SK-N-MC (cell line): Measurements from ENCODE around the gene HSD17B3.
"Not testable (repeated sequence)": the region's sequence is repeated elsewhere in the genome, so short reads cannot be mapped to it uniquely, and the experiment has no call there.

Experiments used
- DNase-seq: peaks from one replicate; pipeline ENCODE4 v3.0.0-alpha.2; 2011; ENCODE audit warnings: low read depth, low spot score
- H3K27ac ChIP-seq: fragments of 200-600 bp; sonication (generic); 2 replicates; pipeline ENCODE4 v1.5.1; 2016; ENCODE audit warnings: mixed run types
- H3K36me3 ChIP-seq: fragments of 200-600 bp; sonication (generic); 2 replicates; pipeline ENCODE4 v1.6.1; 2017; ENCODE audit warnings: antibody characterized with exemption, low read length, mixed read lengths; ENCODE audit not compliant: insufficient read depth
- H3K4me3 ChIP-seq: fragments of 200-600 bp; sonication (generic); 2 replicates; pipeline ENCODE4 v1.5.1; 2016
- H3K9ac ChIP-seq: fragments of 200-600 bp; sonication (generic); 2 replicates; pipeline ENCODE4 v1.8.0; 2017; ENCODE audit warnings: mixed run types, mixed read lengths; ENCODE audit not compliant: insufficient read length
- H3K9me3 ChIP-seq: fragments of 200-600 bp; sonication (generic); 2 replicates; pipeline ENCODE4 v1.6.1; 2017; ENCODE audit warnings: low read depth, mild to moderate bottlenecking, antibody characterized with exemption, low read length, moderate library complexity, mixed read lengths
- EZH2 ChIP-seq: fragments of 200-600 bp; sonication (generic); IDR thresholded peaks from one replicate; pipeline ENCODE4 v1.6.1; 2017; ENCODE audit warnings: antibody characterized with exemption
- FOXP2 ChIP-seq: optimal IDR thresholded peaks from 2 replicates; pipeline ENCODE3; 2011; ENCODE audit warnings: mild to moderate bottlenecking, moderate library complexity; ENCODE audit not compliant: insufficient read depth; ENCODE audit errors: extremely low read length, control extremely low read depth
- POLR2AphosphoS5 ChIP-seq: IDR thresholded peaks from 2 replicates; pipeline ENCODE4 v1.6.1; 2012; ENCODE audit warnings: mild to moderate bottlenecking, low read depth, low read length, borderline replicate concordance

The HSD17B3 gene

DNA sequence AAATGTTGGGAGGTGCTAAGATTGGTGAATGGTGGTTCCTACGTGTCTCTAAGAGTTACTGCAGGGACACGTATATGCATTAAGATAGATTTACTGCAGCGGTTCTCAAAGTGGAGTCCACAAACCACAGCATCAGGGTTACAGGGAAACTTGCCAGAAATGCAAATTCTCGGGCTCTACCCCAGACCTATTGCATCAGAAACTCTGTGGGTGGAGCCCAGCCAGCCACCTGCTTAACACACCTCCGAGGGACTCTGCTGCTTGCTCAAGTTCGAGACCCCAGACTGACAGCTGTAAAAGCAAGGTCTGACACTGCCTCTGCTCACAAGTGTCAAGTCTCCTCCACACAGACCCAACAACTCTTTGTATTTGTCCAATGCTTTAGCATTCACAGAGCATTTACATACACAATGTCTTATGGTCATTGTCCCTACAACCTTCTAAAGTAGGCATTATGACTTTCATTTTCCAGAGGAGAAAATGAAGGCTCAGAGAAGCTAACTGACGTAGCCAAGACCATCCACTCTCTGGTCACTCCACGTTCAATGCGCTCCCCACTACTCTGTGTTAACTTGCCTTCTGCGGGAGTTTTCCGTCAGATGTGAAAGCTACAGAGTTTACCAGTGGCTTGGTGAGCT lies 48.8 kb downstream of the HSD17B3 start:
- Histone ChIP-seq H3K9me3 (no peaks in the 10 kb centered on the region), H3K27ac (no peak overlapping the region), H3K4me3 (no peak overlapping the region), H3K9ac (no peak overlapping the region), H3K36me3 (no peaks in the 10 kb centered on the region)
- TF ChIP-seq FOXP2, result no peak
- no peak for TF ChIP-seq POLR2AphosphoS5
- no peak for TF ChIP-seq EZH2
- DNase-seq, result no peak

DNA sequence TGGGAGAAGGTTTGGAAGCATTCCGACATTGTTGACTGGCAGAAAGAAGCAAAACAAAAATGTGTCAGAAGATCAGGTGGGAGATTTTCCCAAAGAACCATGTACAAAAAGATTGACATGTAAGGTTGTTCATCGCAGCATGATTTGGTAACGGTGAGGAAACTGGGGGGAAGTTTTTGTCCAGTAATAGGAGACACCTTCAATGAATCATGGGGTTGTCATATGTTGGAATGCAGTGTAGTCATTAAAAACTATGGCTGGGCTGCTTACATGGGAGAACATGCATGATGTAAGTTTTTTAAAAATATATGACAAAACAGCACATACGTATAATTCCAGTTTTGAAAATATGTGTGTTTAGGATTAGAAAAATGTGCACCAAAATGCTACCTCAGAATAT lies 50.5 kb downstream of the HSD17B3 start:
- no peak for DNase-seq
- Histone ChIP-seq H3K27ac (no peak overlapping the region), H3K36me3 (no peaks in the 10 kb centered on the region), H3K4me3 (no peak overlapping the region), H3K9me3 (no peaks in the 10 kb centered on the region), H3K9ac (no peak overlapping the region)
- no peak for TF ChIP-seq POLR2AphosphoS5
- TF ChIP-seq EZH2, result no peak
- no peak for TF ChIP-seq FOXP2

DNA sequence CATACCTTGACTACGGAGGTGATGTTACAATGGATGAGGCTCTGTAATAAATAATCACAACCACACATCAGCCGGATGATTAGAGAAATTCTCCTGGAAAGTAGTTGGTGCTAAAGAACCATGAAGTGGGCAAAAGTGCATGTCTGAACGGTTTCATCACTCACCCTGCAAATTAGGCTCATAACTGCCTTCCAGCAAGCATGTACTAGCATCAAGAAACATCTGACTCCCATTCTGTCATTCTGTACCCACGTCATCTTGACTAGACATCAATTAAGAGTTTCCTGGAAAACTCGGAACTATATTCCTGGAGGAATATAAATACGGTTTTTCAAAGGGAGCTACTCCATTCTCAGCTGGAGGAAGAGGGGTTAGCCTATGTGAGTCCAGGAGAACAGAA lies 52.2 kb downstream of the HSD17B3 start:
- no peak overlapping the region for H3K9ac ChIP-seq
- no peaks in the 10 kb centered on the region for H3K9me3 ChIP-seq
- H3K36me3 ChIP-seq, result no peaks in the 10 kb centered on the region
- TF ChIP-seq FOXP2 (no peak), EZH2 (no peak), POLR2AphosphoS5 (no peak)
- DNase-seq, result no peak
- H3K27ac ChIP-seq, result no peak overlapping the region
- no peak overlapping the region for H3K4me3 ChIP-seq

DNA sequence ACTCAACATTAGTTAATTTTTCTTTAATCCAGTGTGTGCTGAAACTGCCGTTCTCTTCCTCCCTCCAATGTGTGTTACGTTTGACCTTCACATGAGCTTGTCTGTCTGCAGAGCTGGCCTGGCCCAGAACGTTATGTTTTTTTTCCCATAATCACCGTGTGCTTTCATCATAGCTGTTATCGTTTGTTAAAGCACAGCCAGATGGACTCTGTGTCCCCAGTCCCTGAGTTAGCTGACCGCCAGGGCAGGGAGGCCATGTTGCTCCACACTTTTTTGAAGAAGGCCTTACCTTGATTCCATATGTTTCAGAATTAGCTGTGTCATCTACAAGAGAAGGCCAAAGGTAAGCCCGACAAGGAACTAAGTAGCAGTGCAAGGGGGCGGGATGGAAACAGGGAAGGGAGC lies 55.7 kb downstream of the HSD17B3 start:
- H3K4me3 ChIP-seq, result no peak overlapping the region
- no peaks in the 10 kb centered on the region for H3K36me3 ChIP-seq
- H3K9ac ChIP-seq, result no peak overlapping the region
- TF ChIP-seq EZH2 (no peak), FOXP2 (no peak), POLR2AphosphoS5 (no peak)
- no peaks in the 10 kb centered on the region for H3K9me3 ChIP-seq
- no peak for DNase-seq
- H3K27ac ChIP-seq, result no peak overlapping the region

DNA sequence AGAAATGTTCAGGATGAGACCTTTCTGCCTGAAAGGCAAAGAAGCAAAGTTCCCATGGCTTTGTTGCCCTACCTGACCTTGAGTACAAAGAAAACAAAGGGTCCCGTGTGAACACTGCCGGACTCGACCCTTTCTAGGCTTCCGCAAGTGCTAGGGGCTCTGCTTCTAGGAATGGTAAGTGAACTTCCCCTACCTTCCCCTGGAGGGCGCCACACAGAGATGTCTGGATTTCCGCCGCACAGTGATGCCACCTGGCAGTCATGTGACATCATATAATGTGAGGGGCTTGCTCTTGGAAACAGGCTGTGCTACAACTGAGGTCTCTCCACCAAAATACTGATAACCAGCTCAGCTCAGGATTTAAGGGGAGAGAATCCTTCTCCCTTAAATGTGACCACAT lies 56.6 kb downstream of the HSD17B3 start:
- Histone ChIP-seq H3K36me3 (no peaks in the 10 kb centered on the region), H3K27ac (no peak overlapping the region), H3K9ac (no peak overlapping the region), H3K9me3 (no peaks in the 10 kb centered on the region), H3K4me3 (no peak overlapping the region)
- TF ChIP-seq POLR2AphosphoS5 (no peak), EZH2 (no peak), FOXP2 (no peak)
- DNase-seq, result no peak

DNA sequence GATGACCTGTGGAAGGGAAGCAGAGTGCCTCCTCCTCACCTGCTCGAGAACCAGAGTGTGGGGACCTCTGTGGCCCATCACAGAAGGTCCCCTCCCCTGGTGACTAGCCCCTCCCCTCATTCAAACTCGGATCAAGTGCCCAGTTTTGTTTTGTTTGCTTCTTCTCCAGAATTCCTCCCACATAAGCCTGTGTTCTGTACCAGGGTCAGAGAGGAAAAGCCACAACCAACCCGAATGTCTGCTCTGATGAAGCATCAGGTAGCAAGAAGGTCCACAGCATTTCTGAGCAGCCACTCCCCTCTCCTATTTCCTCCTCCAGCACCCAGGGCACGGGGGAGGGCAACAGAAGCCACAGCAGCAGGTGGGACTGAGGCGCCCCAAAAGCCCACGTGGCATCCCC lies 58.2 kb downstream of the HSD17B3 start:
- Histone ChIP-seq H3K9ac (no peak overlapping the region), H3K36me3 (no peaks in the 10 kb centered on the region), H3K4me3 (no peak overlapping the region), H3K27ac (no peak overlapping the region), H3K9me3 (no peaks in the 10 kb centered on the region)
- DNase-seq, result no peak
- TF ChIP-seq EZH2 (no peak), FOXP2 (no peak), POLR2AphosphoS5 (no peak)

DNA sequence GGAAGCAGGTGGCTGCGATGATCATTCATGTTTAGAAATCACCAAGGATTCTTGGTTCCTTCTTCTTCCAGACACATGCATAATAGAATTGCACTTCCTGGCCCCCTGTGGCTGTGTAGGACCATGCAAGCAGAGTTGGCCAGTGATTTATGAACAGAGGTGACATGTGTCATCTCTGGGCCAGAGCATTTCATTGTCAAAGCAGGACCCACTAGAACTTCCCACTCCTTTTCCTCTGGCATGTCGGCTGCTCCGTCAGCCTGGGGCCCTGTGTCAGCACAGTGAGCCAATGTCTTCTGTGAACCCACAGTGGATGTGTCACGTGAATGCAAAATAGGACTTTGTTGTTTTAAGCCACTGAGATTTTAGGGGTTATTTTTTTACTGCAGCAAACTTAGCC lies 59.2 kb downstream of the HSD17B3 start:
- Histone ChIP-seq H3K4me3 (no peak overlapping the region), H3K27ac (no peak overlapping the region), H3K9me3 (no peaks in the 10 kb centered on the region), H3K36me3 (no peaks in the 10 kb centered on the region), H3K9ac (no peak overlapping the region)
- TF ChIP-seq FOXP2, result no peak
- no peak for TF ChIP-seq EZH2
- DNase-seq, result no peak

DNA sequence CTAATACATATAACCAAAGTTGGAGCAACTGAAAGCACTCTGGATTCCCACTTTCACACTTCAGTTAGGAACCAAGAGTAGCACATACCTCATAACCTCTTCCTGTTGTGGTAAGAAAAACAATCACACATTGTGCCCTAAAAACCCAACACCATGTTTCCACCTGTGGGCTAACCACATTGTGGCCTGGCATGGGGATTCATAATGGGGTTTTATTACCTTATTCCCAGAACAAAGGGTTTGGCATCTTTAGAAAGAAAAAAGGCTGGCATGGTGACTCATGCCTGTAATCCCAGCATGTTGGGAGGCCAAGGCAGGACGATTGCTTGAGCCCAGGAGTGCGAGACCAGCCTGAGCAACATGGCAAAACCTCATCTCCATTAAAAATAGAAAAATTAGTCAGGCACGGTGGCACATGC lies 60.6 kb downstream of the HSD17B3 start:
- Histone ChIP-seq H3K9ac (no peak overlapping the region), H3K27ac (no peak overlapping the region), H3K9me3 (no peaks in the 10 kb centered on the region), H3K4me3 (no peak overlapping the region), H3K36me3 (no peaks in the 10 kb centered on the region)
- DNase-seq, result no peak
- TF ChIP-seq EZH2 (no peak), FOXP2 (no peak), POLR2AphosphoS5 (no peak)

DNA sequence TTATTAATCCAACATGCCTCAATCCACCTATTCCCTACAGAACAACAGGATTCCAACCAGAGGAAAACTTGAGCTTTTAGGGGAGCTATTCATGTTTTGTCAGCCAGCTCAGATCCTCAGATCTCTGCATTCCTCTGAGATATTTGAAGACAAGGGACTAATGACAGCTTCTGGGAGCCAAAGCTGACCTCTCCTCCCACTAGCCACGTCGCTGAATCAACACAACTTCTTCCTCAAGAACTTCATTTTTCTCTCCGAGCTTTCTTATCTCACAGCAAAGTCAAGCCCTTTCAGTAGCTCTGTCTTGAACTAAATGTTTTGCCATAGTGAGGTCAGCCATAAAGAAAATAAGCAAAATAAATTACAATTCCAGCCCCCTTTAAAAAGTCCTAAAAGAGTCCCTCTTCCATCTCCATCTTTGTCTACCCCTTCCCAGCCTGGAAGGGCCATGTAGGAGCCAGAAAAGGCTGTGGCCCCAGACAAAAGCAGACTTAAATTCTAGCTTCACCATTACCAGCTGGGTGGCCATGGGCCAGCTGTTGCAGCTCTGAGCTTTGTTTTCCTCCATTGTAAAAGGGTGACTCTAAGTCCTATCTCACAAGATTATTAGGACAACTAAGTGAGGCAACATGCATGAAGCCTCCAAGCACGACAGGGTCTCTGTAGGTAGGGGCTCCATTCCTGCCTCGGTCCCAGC lies 65.0 kb downstream of the HSD17B3 start:
- no peak overlapping the region for H3K27ac ChIP-seq
- H3K9me3 ChIP-seq, result no peaks in the 10 kb centered on the region
- H3K36me3 ChIP-seq, result no peaks in the 10 kb centered on the region
- H3K9ac ChIP-seq, result no peak overlapping the region
- TF ChIP-seq POLR2AphosphoS5 (no peak), FOXP2 (no peak), EZH2 (no peak)
- DNase-seq, result no peak
- H3K4me3 ChIP-seq, result no peak overlapping the region

DNA sequence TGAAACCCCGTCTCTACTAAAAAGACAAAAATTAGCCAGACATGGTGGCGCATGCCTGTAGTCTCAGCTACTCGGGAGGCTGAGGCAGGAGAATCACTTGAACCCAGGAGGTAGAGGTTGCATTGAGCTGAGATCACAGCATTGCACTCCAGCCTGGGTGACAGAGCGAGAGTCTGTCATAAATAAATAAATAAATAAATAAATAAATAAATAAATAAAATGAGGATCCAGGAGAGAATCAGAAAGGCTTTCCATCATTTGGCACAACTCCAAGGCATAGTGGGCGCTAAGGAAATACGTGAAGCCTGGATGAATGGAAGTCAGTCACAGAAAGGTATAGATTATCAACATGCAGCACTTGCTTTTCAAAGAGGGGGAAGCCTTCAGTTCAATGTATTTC lies 65.6 kb downstream of the HSD17B3 start:
- H3K4me3 ChIP-seq, H3K9ac ChIP-seq, DNase-seq, H3K9me3 ChIP-seq, H3K36me3 ChIP-seq, H3K27ac ChIP-seq: not testable (repeated sequence)
